ENCODE results near the gene GBA3. TPM values are rescaled to one million over a fixed set of nuclear protein-coding genes. Genes with fewer than 3 reads are reported as not detected.

Gene GBA3
- total RNA-seq, 1 experiment from 2014 or later: not detected

GRCh38 chr4:22720091-22720490, 27.4 kb downstream of the GBA3 start:
- H3K9ac ChIP-seq (ENCODE audit: low read length): no peak overlapping the region
- ChIA-PET CTCF (no interaction called here), RAD21 (ENCODE audit: low non-redundant PET in 1 of 2, low total read pairs in 2 of 2, uncharacterized antibody in 2 of 2, unreplicated experiment in 2 of 2) (no interaction called here), POLR2A (no interaction called here)
- no peaks in the 10 kb centered on the region for H3K4me1 ChIP-seq (ENCODE audit: control insufficient read depth in 1 of 2, insufficient read depth in 2 of 2, low read length in 2 of 2)
- DNase-seq (ENCODE audit: low read depth, low spot score) (no peak), ATAC-seq (no peak)
- H3K27me3 ChIP-seq (ENCODE audit: insufficient read depth, low read length): no peaks in the 10 kb centered on the region; the same call in 1 of the 2 replicates
- H3K4me3 ChIP-seq (replicated peaks in 1 of 2; ENCODE audit: low read depth in 1 of 2, low read length in 2 of 2): no peak overlapping the region
- no peak for TF ChIP-seq YY1 (IDR thresholded peaks at IDR 0.05; ENCODE audit: extremely low read depth, insufficient replicate concordance, low read depth, low read length)
- no peak for TF ChIP-seq EZH2phosphoT487 (IDR thresholded peaks at IDR 0.05; ENCODE audit: borderline replicate concordance)
- no TSS peak for BruUV-seq (replicated peaks)
- no peak overlapping the region for H3K27ac ChIP-seq (ENCODE audit: low read depth, low read length)
- H3K9me3 ChIP-seq (ENCODE audit: control insufficient read depth in 1 of 2, insufficient read depth in 1 of 2, low read depth in 1 of 2, low read length in 2 of 2): no peaks in the 10 kb centered on the region
- intact Hi-C loops (cut with micrococcal nuclease): no loop called here
- no peaks in the 10 kb centered on the region for H3K79me2 ChIP-seq (ENCODE audit: insufficient read depth, low read length)
- H2AFZ ChIP-seq (ENCODE audit: low read depth, low read length, poor library complexity, severe bottlenecking): no peak overlapping the region
- H4K20me1 ChIP-seq (ENCODE audit: insufficient read depth): no peaks in the 10 kb centered on the region
- H3K4me2 ChIP-seq (ENCODE audit: low read length): no peak overlapping the region
- H3K9me2 ChIP-seq (ENCODE audit: insufficient read depth): no peaks in the 10 kb centered on the region
- H3K36me3 ChIP-seq (ENCODE audit: control insufficient read depth in 1 of 2, insufficient read depth in 2 of 2, low read length in 2 of 2): no peaks in the 10 kb centered on the region

GRCh38 chr4:22721204-22721603, 28.5 kb downstream of the GBA3 start:
- ChIA-PET RAD21 (ENCODE audit: low non-redundant PET in 1 of 2, low total read pairs in 2 of 2, uncharacterized antibody in 2 of 2, unreplicated experiment in 2 of 2) (no interaction called here), CTCF (no interaction called here), POLR2A (no interaction called here)
- no peaks in the 10 kb centered on the region for H3K4me1 ChIP-seq (ENCODE audit: control insufficient read depth in 1 of 2, insufficient read depth in 2 of 2, low read length in 2 of 2)
- ATAC-seq (no peak), DNase-seq (ENCODE audit: low read depth, low spot score) (no peak)
- no peak overlapping the region for H3K27ac ChIP-seq (ENCODE audit: low read depth, low read length)
- no peaks in the 10 kb centered on the region for H3K79me2 ChIP-seq (ENCODE audit: insufficient read depth, low read length)
- no peaks in the 10 kb centered on the region for H3K36me3 ChIP-seq (ENCODE audit: control insufficient read depth in 1 of 2, insufficient read depth in 2 of 2, low read length in 2 of 2)
- intact Hi-C loops (cut with micrococcal nuclease): no loop called here
- H2AFZ ChIP-seq (ENCODE audit: low read depth, low read length, poor library complexity, severe bottlenecking): no peak overlapping the region
- no peaks in the 10 kb centered on the region for H3K9me3 ChIP-seq (ENCODE audit: control insufficient read depth in 1 of 2, insufficient read depth in 1 of 2, low read depth in 1 of 2, low read length in 2 of 2)
- no peak for TF ChIP-seq ELF1 (IDR thresholded peaks at IDR 0.05; ENCODE audit: borderline replicate concordance, low read depth)
- no peak for TF ChIP-seq ZNF274 (IDR thresholded peaks at IDR 0.05; ENCODE audit: low read depth, low read length)
- H3K27me3 ChIP-seq (ENCODE audit: insufficient read depth, low read length): no peaks in the 10 kb centered on the region; the same call in 1 of the 2 replicates
- no TSS peak for BruUV-seq (replicated peaks)
- no peaks in the 10 kb centered on the region for H3K9me2 ChIP-seq (ENCODE audit: insufficient read depth)
- no peak overlapping the region for H3K4me2 ChIP-seq (ENCODE audit: low read length)
- no peaks in the 10 kb centered on the region for H4K20me1 ChIP-seq (ENCODE audit: insufficient read depth)
- no peak overlapping the region for H3K9ac ChIP-seq (ENCODE audit: low read length)
- H3K4me3 ChIP-seq (replicated peaks in 1 of 2; ENCODE audit: low read depth in 1 of 2, low read length in 2 of 2): no peak overlapping the region
